Measurements from ENCODE around the gene ERO1B.
"Not testable (repeated sequence)": the region's sequence is repeated elsewhere in the genome, so short reads cannot be mapped to it uniquely, and the experiment has no call there.

Gene ERO1B

DNA sequence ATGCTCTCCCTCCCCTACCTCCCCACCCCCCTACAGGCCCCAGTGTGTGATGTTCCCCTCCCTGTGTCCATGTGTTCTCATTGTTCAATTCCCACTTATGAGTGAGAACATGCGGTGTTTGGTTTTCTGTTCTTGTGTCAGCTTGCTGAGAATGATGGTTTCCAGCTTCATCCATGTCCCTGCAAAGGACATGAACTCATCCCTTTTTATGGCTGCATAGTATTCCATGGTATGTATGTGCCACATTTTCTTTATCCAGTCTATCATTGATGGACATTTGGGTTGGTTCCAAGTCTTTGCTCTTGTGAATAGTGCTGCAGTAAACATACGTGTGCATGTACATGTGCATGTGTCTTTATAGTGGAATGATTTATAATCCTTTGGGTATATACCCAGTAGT lies 95.3 kb downstream of the ERO1B start:
- WGBS (ENCODE audit: insufficient coverage) = no CpG with 5 or more reads among the region's 2 CpGs
- H3K27me3 ChIP-seq (replicated peaks in 2 of 5; ENCODE audit: control insufficient read depth in 4 of 5, insufficient read depth in 5 of 5, low read length in 4 of 5); DNase-seq; POLR2A ChIA-PET; CTCF ChIA-PET; H3K9me3 ChIP-seq (ENCODE audit: control extremely low read depth in 1 of 5, control insufficient read depth in 4 of 5, insufficient read depth in 2 of 5, low read depth in 1 of 5, low read length in 4 of 5); H3K4me1 ChIP-seq (ENCODE audit: control extremely low read depth in 1 of 4, control insufficient read depth in 4 of 4, insufficient read depth in 4 of 4, low read length in 3 of 4); H3K4me3 ChIP-seq (ENCODE audit: control insufficient read depth in 1 of 7, extremely low read depth in 1 of 7, insufficient read depth in 4 of 7, low read depth in 2 of 7, low read length in 6 of 7); H3K27ac ChIP-seq (ENCODE audit: insufficient read depth in 1 of 2, low read depth in 1 of 2, low read length in 2 of 2, poor library complexity in 1 of 2, severe bottlenecking in 2 of 2): not testable (repeated sequence)
- peaks cover 0 to 17% (median 4%) of the 10 kb centered on the region in 4 experiments for H3K36me3 ChIP-seq (ENCODE audit: control insufficient read depth in 4 of 4, insufficient read depth in 4 of 4, low read length in 3 of 4)

- Histone ChIP-seq H3K4me3 (ENCODE audit: control insufficient read depth in 1 of 7, extremely low read depth in 1 of 7, insufficient read depth in 4 of 7, low read depth in 2 of 7, low read length in 6 of 7) (no peak overlapping the region), H3K4me1 (ENCODE audit: control extremely low read depth in 1 of 4, control insufficient read depth in 4 of 4, insufficient read depth in 4 of 4, low read length in 3 of 4) (peaks cover 0 to 7% (median 0%) of the 10 kb centered on the region in 4 experiments), H3K9me3 (ENCODE audit: control extremely low read depth in 1 of 5, control insufficient read depth in 4 of 5, insufficient read depth in 2 of 5, low read depth in 1 of 5, low read length in 4 of 5) (peaks cover 0 to 9% (median 0%) of the 10 kb centered on the region in 5 experiments), H3K27ac (ENCODE audit: insufficient read depth in 1 of 2, low read depth in 1 of 2, low read length in 2 of 2, poor library complexity in 1 of 2, severe bottlenecking in 2 of 2) (no peak overlapping the region), H3K36me3 (ENCODE audit: control insufficient read depth in 4 of 4, insufficient read depth in 4 of 4, low read length in 3 of 4) (peaks cover 0 to 17% (median 4%) of the 10 kb centered on the region in 4 experiments), H3K27me3 (replicated peaks in 2 of 5; ENCODE audit: control insufficient read depth in 4 of 5, insufficient read depth in 5 of 5, low read length in 4 of 5) (no peaks in the 10 kb centered on the region)
- CTCF ChIA-PET = no interaction called here
- no CpG with 5 or more reads among the region's 4 CpGs for WGBS (ENCODE audit: insufficient coverage)
- peak in 2 of 3 donors; percentile 16 to 24 for DNase-seq
- POLR2A ChIA-PET = no interaction called here
These were observed 96.1 kb downstream of the ERO1B start for GRCh38 chr1:236185687-236186086.

- Histone ChIP-seq H3K27ac (ENCODE audit: insufficient read depth in 1 of 2, low read depth in 1 of 2, low read length in 2 of 2, poor library complexity in 1 of 2, severe bottlenecking in 2 of 2) (no peak overlapping the region), H3K4me3 (ENCODE audit: control insufficient read depth in 1 of 7, extremely low read depth in 1 of 7, insufficient read depth in 4 of 7, low read depth in 2 of 7, low read length in 6 of 7) (no peak overlapping the region), H3K27me3 (replicated peaks in 2 of 5; ENCODE audit: control insufficient read depth in 4 of 5, insufficient read depth in 5 of 5, low read length in 4 of 5) (no peaks in the 10 kb centered on the region), H3K4me1 (ENCODE audit: control extremely low read depth in 1 of 4, control insufficient read depth in 4 of 4, insufficient read depth in 4 of 4, low read length in 3 of 4) (peaks cover 0 to 7% (median 0%) of the 10 kb centered on the region in 4 experiments), H3K36me3 (ENCODE audit: control insufficient read depth in 4 of 4, insufficient read depth in 4 of 4, low read length in 3 of 4) (peaks cover 0 to 21% (median 4%) of the 10 kb centered on the region in 4 experiments), H3K9me3 (ENCODE audit: control extremely low read depth in 1 of 5, control insufficient read depth in 4 of 5, insufficient read depth in 2 of 5, low read depth in 1 of 5, low read length in 4 of 5) (peaks cover 0 to 2% (median 0%) of the 10 kb centered on the region in 5 experiments)
- CTCF ChIA-PET = interaction anchor here (0.8 kb wide), 1 partner anchor 78 kb away, joined by 3 read pairs; no protein-coding TSS in a partner anchor
- POLR2A ChIA-PET = no interaction called here
- no peak for DNase-seq
- no CpG with 5 or more reads among the region's 3 CpGs for WGBS (ENCODE audit: insufficient coverage)
These were observed 100.7 kb downstream of the ERO1B start for GRCh38 chr1:236181059-236181458.

GRCh38 chr1:236179634-236180033 lies 102.1 kb downstream of the ERO1B start:
- no peak overlapping the region for H3K27ac ChIP-seq (ENCODE audit: insufficient read depth in 1 of 2, low read depth in 1 of 2, low read length in 2 of 2, poor library complexity in 1 of 2, severe bottlenecking in 2 of 2)
- POLR2A ChIA-PET = no interaction called here
- DNase-seq = no peak

GRCh38 chr1:236176337-236177336 lies 105.1 kb downstream of the ERO1B start:
- POLR2A ChIA-PET = interaction anchor here (0.7 kb wide), 1 partner anchor 662 kb away, joined by 3 read pairs; no protein-coding TSS in a partner anchor
- WGBS (ENCODE audit: insufficient coverage) = 97% methylated on average over 14 of the region's 18 CpGs
- H3K4me1 ChIP-seq (ENCODE audit: control extremely low read depth in 1 of 4, control insufficient read depth in 4 of 4, insufficient read depth in 4 of 4, low read length in 3 of 4) = no peaks in the 10 kb centered on the region

More at GRCh38 chr1:236179634-236180033, 102.1 kb downstream of the ERO1B start:
- no peak overlapping the region for H3K4me3 ChIP-seq (ENCODE audit: control insufficient read depth in 1 of 7, extremely low read depth in 1 of 7, insufficient read depth in 4 of 7, low read depth in 2 of 7, low read length in 6 of 7)
- no peaks in the 10 kb centered on the region for H3K4me1 ChIP-seq (ENCODE audit: control extremely low read depth in 1 of 4, control insufficient read depth in 4 of 4, insufficient read depth in 4 of 4, low read length in 3 of 4)
- H3K27me3 ChIP-seq (replicated peaks in 2 of 5; ENCODE audit: control insufficient read depth in 4 of 5, insufficient read depth in 5 of 5, low read length in 4 of 5) = no peaks in the 10 kb centered on the region
- H3K9me3 ChIP-seq (ENCODE audit: control extremely low read depth in 1 of 5, control insufficient read depth in 4 of 5, insufficient read depth in 2 of 5, low read depth in 1 of 5, low read length in 4 of 5) = no peaks in the 10 kb centered on the region
- peaks cover 0 to 12% (median 1%) of the 10 kb centered on the region in 4 experiments for H3K36me3 ChIP-seq (ENCODE audit: control insufficient read depth in 4 of 4, insufficient read depth in 4 of 4, low read length in 3 of 4)
- CTCF ChIA-PET = no interaction called here
- WGBS (ENCODE audit: insufficient coverage) = 97% methylated on average over 6 of the region's 6 CpGs

GRCh38 chr1:236175642-236176336 lies 106.0 kb downstream of the ERO1B start:
- H3K27me3 ChIP-seq (replicated peaks in 2 of 5; ENCODE audit: control insufficient read depth in 4 of 5, insufficient read depth in 5 of 5, low read length in 4 of 5) = no peaks in the 10 kb centered on the region
- H3K36me3 ChIP-seq (ENCODE audit: control insufficient read depth in 4 of 4, insufficient read depth in 4 of 4, low read length in 3 of 4) = peaks cover 0 to 10% (median 1%) of the 10 kb centered on the region in 4 experiments
- ChIA-PET CTCF (no interaction called here), POLR2A (no interaction called here)
- H3K4me1 ChIP-seq (ENCODE audit: control extremely low read depth in 1 of 4, control insufficient read depth in 4 of 4, insufficient read depth in 4 of 4, low read length in 3 of 4) = no peaks in the 10 kb centered on the region
- H3K9me3 ChIP-seq (ENCODE audit: control extremely low read depth in 1 of 5, control insufficient read depth in 4 of 5, insufficient read depth in 2 of 5, low read depth in 1 of 5, low read length in 4 of 5) = no peaks in the 10 kb centered on the region
- H3K27ac ChIP-seq (ENCODE audit: insufficient read depth in 1 of 2, low read depth in 1 of 2, low read length in 2 of 2, poor library complexity in 1 of 2, severe bottlenecking in 2 of 2) = no peak overlapping the region
- DNase-seq = no peak
- 97% methylated on average over 8 of the region's 12 CpGs for WGBS (ENCODE audit: insufficient coverage)
- H3K4me3 ChIP-seq (ENCODE audit: control insufficient read depth in 1 of 7, extremely low read depth in 1 of 7, insufficient read depth in 4 of 7, low read depth in 2 of 7, low read length in 6 of 7) = no peak overlapping the region

More at GRCh38 chr1:236176337-236177336, 105.1 kb downstream of the ERO1B start:
- Histone ChIP-seq H3K9me3 (ENCODE audit: control extremely low read depth in 1 of 5, control insufficient read depth in 4 of 5, insufficient read depth in 2 of 5, low read depth in 1 of 5, low read length in 4 of 5) (no peaks in the 10 kb centered on the region), H3K4me3 (ENCODE audit: control insufficient read depth in 1 of 7, extremely low read depth in 1 of 7, insufficient read depth in 4 of 7, low read depth in 2 of 7, low read length in 6 of 7) (no peak overlapping the region), H3K27me3 (replicated peaks in 2 of 5; ENCODE audit: control insufficient read depth in 4 of 5, insufficient read depth in 5 of 5, low read length in 4 of 5) (no peaks in the 10 kb centered on the region), H3K27ac (ENCODE audit: insufficient read depth in 1 of 2, low read depth in 1 of 2, low read length in 2 of 2, poor library complexity in 1 of 2, severe bottlenecking in 2 of 2) (no peak overlapping the region), H3K36me3 (ENCODE audit: control insufficient read depth in 4 of 4, insufficient read depth in 4 of 4, low read length in 3 of 4) (peaks cover 0 to 10% (median 1%) of the 10 kb centered on the region in 4 experiments)
- no peak for DNase-seq
- CTCF ChIA-PET = no interaction called here

Measured in common myeloid progenitor, CD34-positive (primary cell).